NCI-H2196 (cell line): ENCODE measurements around the gene SLN.
"Not testable (repeated sequence)": the region's sequence is repeated elsewhere in the genome, so short reads cannot be mapped to it uniquely, and the experiment has no call there.

Source experiments
- DNase-seq: peaks from one replicate; lab custom pipeline; 2025; ENCODE audit not compliant: unreplicated experiment; lab: John Stamatoyannopoulos, UW

Gene SLN

GRCh38 chr11:107711861-107712755, at the start of gene SLN:
Gene SLN, minus strand, starts transcription at chr11:107712056.
- DNase-seq, result no peak

DNA sequence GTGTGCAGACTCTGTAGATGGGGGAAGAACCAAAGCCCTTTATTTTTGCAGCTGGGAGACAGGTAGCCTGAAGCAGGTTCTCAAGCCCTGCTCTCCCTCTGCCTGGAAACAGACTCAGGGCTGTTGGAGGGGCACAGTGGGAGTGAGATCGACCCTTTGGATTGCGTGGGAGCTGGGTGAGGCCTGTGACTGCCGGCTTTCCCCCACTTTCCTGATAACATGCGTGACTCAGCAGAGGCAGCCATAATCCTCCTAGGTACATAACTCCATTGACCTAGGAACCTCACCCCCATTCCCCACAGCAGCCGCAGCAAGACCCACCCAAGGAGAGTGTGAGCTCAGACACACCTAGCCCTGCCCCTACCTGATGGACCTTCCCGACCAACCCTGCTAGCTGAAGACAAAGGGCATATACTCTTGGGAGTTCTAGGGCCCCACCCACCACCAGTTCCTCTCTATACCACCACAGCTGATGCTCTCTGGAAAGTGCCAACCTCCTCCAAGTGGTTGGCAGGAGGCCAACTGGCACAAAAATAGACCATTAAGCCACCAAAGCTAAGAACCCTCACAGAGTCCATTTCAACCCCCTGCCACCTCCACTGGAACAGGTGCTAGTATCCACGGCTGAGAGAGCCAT, 47.0 kb upstream of the SLN start:
- DNase-seq, result not testable (repeated sequence)

DNA sequence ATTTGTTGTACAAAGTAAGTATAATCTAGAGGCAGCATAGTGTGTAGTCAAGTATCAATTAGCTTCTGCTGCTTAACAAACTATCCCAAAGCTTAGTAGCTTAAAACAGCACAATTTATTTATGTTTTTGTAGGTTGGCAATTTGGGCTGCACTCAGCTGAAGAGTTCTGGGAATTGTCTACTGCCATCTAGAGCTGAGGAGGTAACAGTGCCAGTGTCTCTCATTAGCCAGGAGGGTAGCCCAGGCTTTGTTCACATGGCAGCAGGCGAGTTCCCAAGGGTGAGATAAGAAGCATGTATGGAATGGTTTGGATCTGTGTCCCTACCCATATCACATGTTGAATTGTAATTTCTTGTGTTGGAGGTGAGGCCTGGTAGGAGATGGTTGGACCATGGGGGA, 45.8 kb upstream of the SLN start:
- DNase-seq, result no peak

GRCh38 chr11:107756553-107756952, 44.7 kb upstream of the SLN start:
- DNase-seq, result no peak

GRCh38 chr11:107752949-107753822, 41.3 kb upstream of the SLN start:
- no peak for DNase-seq

- DNase-seq, result no peak
These were observed 40.7 kb upstream of the SLN start for GRCh38 chr11:107752508-107752907.

GRCh38 chr11:107751082-107751481, 39.2 kb upstream of the SLN start:
- no peak for DNase-seq

- DNase-seq, result no peak
These were observed 38.5 kb upstream of the SLN start for GRCh38 chr11:107750313-107750712.

- no peak for DNase-seq
These were observed 35.8 kb upstream of the SLN start for GRCh38 chr11:107747622-107748021.

DNA sequence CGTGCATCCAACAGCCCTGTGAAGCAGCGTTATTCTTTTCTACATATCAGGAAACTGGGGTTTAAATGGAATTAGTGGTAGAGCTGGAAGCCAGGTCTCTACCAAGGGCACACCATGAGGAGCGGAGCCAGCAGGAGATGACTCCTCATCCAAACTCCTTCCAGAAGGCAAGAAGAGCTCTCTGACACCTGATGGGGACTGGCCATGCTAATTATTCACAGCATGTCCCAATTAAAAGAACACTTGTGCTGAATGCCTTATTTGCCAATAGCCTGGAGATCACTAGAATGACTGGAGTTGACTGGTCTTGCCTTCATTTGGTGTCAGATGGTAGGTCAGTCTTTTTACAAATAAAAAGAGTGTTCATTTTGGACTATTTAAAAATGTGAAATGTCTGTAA, 32.9 kb upstream of the SLN start:
- DNase-seq, result no peak

DNA sequence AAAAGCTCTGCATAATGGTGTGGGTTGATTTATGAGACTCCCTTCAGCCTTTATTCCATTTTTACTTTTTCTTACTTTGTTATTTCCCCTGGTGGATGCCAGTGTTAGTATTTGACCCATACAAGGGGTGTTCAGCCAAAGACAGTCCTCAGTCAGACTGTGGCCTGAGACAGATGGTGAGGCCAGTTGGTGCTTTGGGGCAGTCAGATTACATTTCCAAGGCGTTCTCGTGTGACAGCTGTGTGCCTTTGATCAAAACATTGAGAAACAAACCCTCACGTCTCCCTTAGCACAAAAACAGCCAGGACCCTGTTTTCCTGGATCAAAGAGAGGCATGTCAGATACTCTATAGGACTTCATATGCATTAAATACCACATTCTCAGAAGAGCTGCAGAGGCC, 31.3 kb upstream of the SLN start:
- no peak for DNase-seq

GRCh38 chr11:107741044-107741823, 29.4 kb upstream of the SLN start:
- no peak for DNase-seq

- DNase-seq, result no peak
These were observed 28.4 kb upstream of the SLN start for GRCh38 chr11:107740271-107740670.

- no peak for DNase-seq
These were observed 24.7 kb upstream of the SLN start for GRCh38 chr11:107736546-107736945.

- no peak for DNase-seq
These were observed 21.7 kb upstream of the SLN start for GRCh38 chr11:107733518-107733917.

DNA sequence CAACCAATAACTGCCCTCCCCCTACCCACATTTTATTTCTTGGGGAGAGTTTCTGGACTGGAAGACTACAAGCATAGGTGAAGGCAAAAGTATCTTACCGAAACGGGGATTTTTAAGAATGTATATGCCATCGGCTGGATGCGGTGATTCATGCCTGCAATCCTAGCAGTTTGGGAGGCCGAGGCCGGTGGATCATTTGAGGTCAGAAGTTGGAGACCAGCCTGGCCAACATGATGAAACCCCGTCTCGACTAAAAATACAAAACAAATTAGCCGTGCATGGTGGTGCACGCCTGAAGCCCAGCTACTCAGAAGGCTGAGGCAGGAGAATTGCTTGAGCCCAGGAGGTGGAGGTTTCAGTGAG, 20.8 kb upstream of the SLN start:
- no peak for DNase-seq

- DNase-seq, result no peak
These were observed 20.3 kb upstream of the SLN start for GRCh38 chr11:107731941-107732688.

DNA sequence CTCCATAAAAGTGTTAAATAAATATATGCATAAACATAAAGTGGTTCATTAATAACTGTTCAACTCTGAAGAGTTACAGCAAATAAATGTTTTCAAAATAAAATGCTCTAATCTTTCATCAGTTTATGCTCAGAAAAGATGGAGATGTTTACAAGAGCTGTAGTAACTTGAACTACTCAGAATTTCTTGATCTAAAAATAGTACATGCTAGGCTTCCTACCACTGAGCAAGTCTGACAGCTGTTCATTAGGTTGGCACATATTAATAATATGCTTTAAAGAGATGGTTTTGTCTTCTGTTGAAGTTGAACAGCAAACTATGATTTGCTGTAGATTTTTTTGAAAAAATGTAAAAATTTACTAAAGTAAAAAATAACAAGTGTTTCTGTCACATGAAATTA, 10.8 kb upstream of the SLN start:
- DNase-seq, result no peak

GRCh38 chr11:107721207-107721606, 9.4 kb upstream of the SLN start:
- DNase-seq, result no peak

GRCh38 chr11:107720303-107720774, 8.5 kb upstream of the SLN start:
- no peak for DNase-seq
